K562 (cell line): Measurements from ENCODE around the gene ASB6. TPM values are rescaled to one million over a fixed set of nuclear protein-coding genes. Genes with fewer than 3 reads are reported as not detected.
A peak's percentile ranks its signal among the peaks of the same experiment; 100 is the strongest.

Experiments used
- ASH1L ChIP-seq: fragments of 450-650 bp; IDR thresholded peaks from 2 replicates; pipeline ENCODE4 v1.6.1; 2018; ENCODE audit warnings: borderline replicate concordance, mild to moderate bottlenecking, low read depth; ENCODE audit not compliant: partially characterized antibody
- ATF2 ChIP-seq: sonication (generic); formaldehyde crosslinking; IDR thresholded peaks from 2 replicates; pipeline ENCODE4 v1.8.1; 2022; ENCODE audit warnings: missing genetic modification reagents
- CBX1 ChIP-seq: sonication (generic); IDR thresholded peaks from 2 replicates; pipeline ENCODE4 v1.6.1; 2016; ENCODE audit warnings: antibody characterized with exemption, low read depth, mild to moderate bottlenecking
- CHCHD3 ChIP-seq: fragments of 250-450 bp; sonication (Bioruptor Pico); IDR thresholded peaks from 2 replicates; pipeline ENCODE4 v2.1.2; 2022; ENCODE audit warnings: mild to moderate bottlenecking
- GABPB1 ChIP-seq: sonication (generic); formaldehyde crosslinking; IDR thresholded peaks from 2 replicates; pipeline ENCODE4 v1.8.0; 2022; ENCODE audit warnings: mild to moderate bottlenecking, missing genetic modification reagents
- HDAC6 ChIP-seq: IDR thresholded peaks from 2 replicates; pipeline ENCODE4 v1.6.1; 2012; ENCODE audit warnings: low read depth, mild to moderate bottlenecking, control low read depth, inconsistent platforms, low read length, moderate library complexity
- HES1 ChIP-seq: fragments of 450-650 bp; IDR thresholded peaks from 2 replicates; pipeline ENCODE4 v1.6.1; 2016; ENCODE audit warnings: low read depth, mild to moderate bottlenecking, moderate library complexity
- KLF13 ChIP-seq: fragments of 450-650 bp; IDR thresholded peaks from 2 replicates; pipeline ENCODE4 v1.6.1; 2016; ENCODE audit warnings: missing genetic modification characterization, low read depth, mild to moderate bottlenecking, missing compliant biosample characterization, moderate library complexity, borderline replicate concordance
- MAFG ChIP-seq: fragments of 450-650 bp; conservative IDR thresholded peaks from 2 replicates; pipeline ENCODE4 v1.6.1; 2016; ENCODE audit warnings: missing genetic modification characterization, missing compliant biosample characterization
- NUFIP1 ChIP-seq: fragments of 450-650 bp; IDR thresholded peaks from 2 replicates; pipeline ENCODE4 v1.6.1; 2018; ENCODE audit not compliant: partially characterized antibody
- RB1 ChIP-seq: fragments of 450-650 bp; IDR thresholded peaks from 2 replicates; pipeline ENCODE4 v1.6.1; 2017; ENCODE audit warnings: low read depth, mild to moderate bottlenecking
- RBM25 ChIP-seq: fragments of 200-400 bp; formaldehyde crosslinking; IDR thresholded peaks from 2 replicates; pipeline ENCODE4 v1.6.1; 2018; ENCODE audit warnings: low read length, low read depth, moderate library complexity; ENCODE audit not compliant: severe bottlenecking
- SIN3B ChIP-seq: fragments of 450-650 bp; IDR thresholded peaks from 2 replicates; pipeline ENCODE4 v1.6.1; 2017; ENCODE audit warnings: low read depth, mild to moderate bottlenecking, moderate library complexity
- SRF ChIP-seq, 2 experiments: fragments of 250-450, 450-650 bp in 1 of 2; sonication (Bioruptor Pico) in 1 of 2; sonication (generic) in 1 of 2; formaldehyde crosslinking; IDR thresholded peaks; 2 replicates each; pipeline versions ENCODE4 v1.5.0 to v1.5.1; 2020 to 2022; ENCODE audit warnings: mild to moderate bottlenecking in 1 of 2, missing genetic modification reagents in 1 of 2
- STAT5A ChIP-seq: IDR thresholded peaks from 2 replicates; pipeline ENCODE4 v1.6.1; 2012; ENCODE audit warnings: low read length, inconsistent platforms, borderline replicate concordance
- VEZF1 ChIP-seq: fragments of 200-800 bp; sonication (Bioruptor generic); IDR thresholded peaks from 2 replicates; pipeline ENCODE4 v1.6.1; 2017; ENCODE audit warnings: missing genetic modification characterization, missing compliant biosample characterization
- YY1 ChIP-seq, 3 experiments: IDR thresholded peaks; 2 replicates each; pipeline ENCODE4 v1.6.1; 2011; ENCODE audit warnings: low read length in 2 of 3, mild to moderate bottlenecking in 2 of 3, moderate library complexity in 2 of 3, borderline replicate concordance in 1 of 3, control low read depth in 1 of 3, low read depth in 1 of 3; ENCODE audit not compliant: insufficient read depth in 3 of 3, insufficient replicate concordance in 2 of 3, control insufficient read depth in 1 of 3, insufficient read length in 1 of 3; ENCODE audit errors: extremely low read depth in 1 of 3
- ZBTB43 ChIP-seq: sonication (generic); formaldehyde crosslinking; IDR thresholded peaks from 2 replicates; pipeline ENCODE4 v1.8.0; 2023; ENCODE audit warnings: mild to moderate bottlenecking, missing genetic modification reagents
- ZEB2 ChIP-seq: fragments of 450-650 bp; IDR thresholded peaks from 2 replicates; pipeline ENCODE4 v1.6.1; 2016
- ZFPM2 ChIP-seq: fragments of 250-450 bp; sonication (Bioruptor Pico); IDR thresholded peaks from 2 replicates; pipeline ENCODE4 v1.5.1; 2022; ENCODE audit warnings: mild to moderate bottlenecking
- polyA plus RNA-seq, 8 experiments: library from polyadenylated mRNA; depleted of rRNA in 4 of 8; stranded (reverse) in 5 of 8; unstranded in 3 of 8; fragments of >200 nt; fragmentation: Nextera tagmentation in 2 of 8; fragmentation: Illumina TruSeq in 1 of 8; extraction: Ambion mirVana in 2 of 8; extraction: Trizol in 1 of 8; gene quantifications; 2 replicates each; pipeline versions ENCODE4 v1.2.1 to v1.2.3, GENCODE V29; 2011 to 2014; ENCODE audit warnings: inconsistent platforms in 1 of 8, missing spikeins in 1 of 8
- total RNA-seq, 7 experiments: library from RNA; depleted of rRNA in 6 of 7; stranded (reverse); fragments of >200 nt in 6 of 7; fragmentation: Illumina TruSeq in 2 of 7; extraction: Trizol in 2 of 7; gene quantifications; 2 replicates each; pipeline versions ENCODE4 v1.2.1 to v1.2.3, GENCODE V29; 2011 to 2021; ENCODE audit warnings: low replicate concordance in 1 of 7
- TF ChIP-seq, protein P1 (sequence below): fragments of 450-650 bp; IDR thresholded peaks from one replicate; pipeline ENCODE4 v1.6.1; 2018; ENCODE audit warnings: mild to moderate bottlenecking, moderate library complexity; ENCODE audit not compliant: partially characterized antibody

ASB6 gene
- total and polyA plus RNA-seq, 9 of the 15 experiments (the other 6 are each of a cell fraction or from before 2014, with no cell fraction given) = 0.92 to 17.8 (median 11.3) TPM

DNA sequence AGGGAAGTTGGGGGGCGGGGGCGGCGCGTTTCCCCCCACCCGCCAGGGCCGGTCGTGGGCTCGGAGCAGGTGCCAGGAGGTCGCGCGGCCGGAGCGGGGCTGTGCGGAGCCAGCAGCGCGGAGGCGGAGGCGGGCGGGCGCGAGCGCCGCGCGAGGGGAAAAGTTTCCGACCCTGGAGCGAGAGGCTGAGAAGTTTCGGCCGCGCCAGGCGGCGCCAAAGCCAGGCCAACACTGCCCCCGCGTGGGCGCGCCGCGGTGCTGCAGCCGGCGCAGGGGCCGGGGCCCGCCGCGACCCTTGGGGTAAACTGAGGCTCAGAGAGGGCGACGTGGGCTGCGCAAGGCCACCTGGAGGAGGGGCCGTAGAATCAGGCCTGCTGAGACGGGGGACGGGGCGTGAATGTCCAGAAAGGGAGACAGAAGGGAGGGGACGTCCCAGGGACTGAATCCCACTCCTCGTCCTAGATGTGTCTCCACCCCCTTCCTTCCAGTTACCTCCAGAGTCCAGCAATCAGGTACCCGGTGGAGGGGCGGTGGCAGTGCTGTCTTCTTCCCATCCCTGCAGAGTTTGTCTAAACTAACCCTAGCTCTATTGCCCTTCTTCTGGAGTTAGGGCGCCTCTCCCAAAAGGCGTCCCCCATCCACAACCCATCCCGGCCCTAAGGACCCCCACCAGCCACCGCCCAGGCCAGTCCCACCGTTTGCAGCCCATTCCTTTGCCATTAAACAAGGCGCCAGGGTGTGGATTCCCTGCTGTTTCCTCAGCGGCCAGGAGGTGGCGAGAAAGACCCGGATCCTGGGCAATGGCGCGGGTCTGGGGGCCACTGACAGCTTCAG, 31.3 kb downstream of the ASB6 start (continued):
- TF ChIP-seq CBX1 (0 out of 2 replicates have a peak, but pooled peaks have one; percentile 81), ATF2 (CRISPR knock-in tag) (no peak), KLF13 (peak; percentile 55; the same call in 1 of the 2 replicates), CHCHD3 (CRISPR knock-in tag) (no peak), HES1 (no peak), SIN3B (peak; percentile 50; the same call in 1 of the 2 replicates), SRF (CRISPR knock-in tag; IDR thresholded peaks at IDR 0.05) (no peak), YY1 (IDR thresholded peaks at IDR 0.05; ENCODE audit: borderline replicate concordance in 1 of 3, control insufficient read depth in 1 of 3, extremely low read depth in 1 of 3, insufficient read depth in 3 of 3, insufficient read length in 1 of 3, insufficient replicate concordance in 2 of 3, low read depth in 1 of 3, low read length in 2 of 3) (peak; percentile 24 to 87 (median 71)), HDAC6 (no peak), ASH1L (no peak), GABPB1 (CRISPR knock-in tag) (peak; percentile 62), RB1 (peak; percentile 98), MAFG (no peak), RBM25 (peak; percentile 54), VEZF1 (CRISPR knock-in tag) (peak; percentile 87), NUFIP1 (no peak), ZFPM2 (CRISPR knock-in tag) (no peak), ZEB2 (no peak), STAT5A (no peak), ZBTB43 (no peak)
- TF ChIP-seq, protein P1, sequence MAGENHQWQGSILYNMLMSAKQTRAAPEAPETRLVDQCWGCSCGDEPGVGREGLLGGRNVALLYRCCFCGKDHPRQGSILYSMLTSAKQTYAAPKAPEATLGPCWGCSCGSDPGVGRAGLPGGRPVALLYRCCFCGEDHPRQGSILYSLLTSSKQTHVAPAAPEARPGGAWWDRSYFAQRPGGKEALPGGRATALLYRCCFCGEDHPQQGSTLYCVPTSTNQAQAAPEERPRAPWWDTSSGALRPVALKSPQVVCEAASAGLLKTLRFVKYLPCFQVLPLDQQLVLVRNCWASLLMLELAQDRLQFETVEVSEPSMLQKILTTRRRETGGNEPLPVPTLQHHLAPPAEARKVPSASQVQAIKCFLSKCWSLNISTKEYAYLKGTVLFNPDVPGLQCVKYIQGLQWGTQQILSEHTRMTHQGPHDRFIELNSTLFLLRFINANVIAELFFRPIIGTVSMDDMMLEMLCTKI = no peak
